ENCODE data around the gene IL15RA. TPM values are rescaled to one million over a fixed set of nuclear protein-coding genes. Genes with fewer than 3 reads are reported as not detected.

IL15RA gene
- total and polyA plus RNA-seq, 10 of the 15 experiments (the other 5 are each of a cell fraction or from before 2014, with no cell fraction given), result 2.0 to 14.8 (median 12.1) TPM

- no peak for TF ChIP-seq ELK1 (IDR thresholded peaks at IDR 0.05; ENCODE audit: low read depth, low read length)
- TF ChIP-seq CBX5 (IDR thresholded peaks at IDR 0.05; ENCODE audit: low read depth), result no peak
- 0 out of 2 replicates have a peak, but pooled peaks have one; percentile 5 for TF ChIP-seq TCF12 (IDR thresholded peaks at IDR 0.05; ENCODE audit: low read depth, low read length)
- TF ChIP-seq RB1 (IDR thresholded peaks at IDR 0.05; ENCODE audit: borderline replicate concordance), result 0 out of 2 replicates have a peak, but pooled peaks have one; percentile 44
- no peak for TF ChIP-seq SPI1 (IDR thresholded peaks at IDR 0.05; ENCODE audit: borderline replicate concordance, insufficient read depth, low read depth, low read length)
- TF ChIP-seq CBX3 (IDR thresholded peaks at IDR 0.05; ENCODE audit: borderline replicate concordance, low read depth), result no peak
- TF ChIP-seq ZNF217 (IDR thresholded peaks at IDR 0.05), result no peak
- TF ChIP-seq CTCF (IDR thresholded peaks at IDR 0.05 in 2 of 3, conservative IDR thresholded peaks at IDR 0.05 in 1 of 3; ENCODE audit: control insufficient read depth in 2 of 3, extremely low read depth in 1 of 3, insufficient read depth in 1 of 3, low read depth in 3 of 3, low read length in 3 of 3), result no peak
- TF ChIP-seq EED (IDR thresholded peaks at IDR 0.05; ENCODE audit: low read depth), result peak; percentile 61
- no peak for TF ChIP-seq BMI1 (IDR thresholded peaks at IDR 0.05; ENCODE audit: borderline replicate concordance)
- TF ChIP-seq E2F8 (IDR thresholded peaks at IDR 0.05; ENCODE audit: low read depth, partially characterized antibody), result no peak
- peak; percentile 60 for TF ChIP-seq MYC (IDR thresholded peaks at IDR 0.05; ENCODE audit: insufficient read depth, insufficient read length, insufficient replicate concordance, low read length, severe bottlenecking)
- no peak for TF ChIP-seq JUNB (IDR thresholded peaks at IDR 0.05)
- TF ChIP-seq SMC3 (IDR thresholded peaks at IDR 0.05; ENCODE audit: borderline replicate concordance, low read length), result no peak
- peak; percentile 84 for TF ChIP-seq GATAD2B (conservative IDR thresholded peaks at IDR 0.05; ENCODE audit: low read depth)
- no peak for TF ChIP-seq FOXK2 (IDR thresholded peaks at IDR 0.05)
- no peak for TF ChIP-seq YY1 (IDR thresholded peaks at IDR 0.05; ENCODE audit: low read depth, low read length)
- no peak for TF ChIP-seq POLR2AphosphoS5 (IDR thresholded peaks at IDR 0.05; ENCODE audit: low read length)
- TF ChIP-seq ATF3 (IDR thresholded peaks at IDR 0.05; ENCODE audit: borderline replicate concordance, extremely low read depth, low read depth, low read length), result no peak
- no peak for TF ChIP-seq SMAD1 (IDR thresholded peaks at IDR 0.05; ENCODE audit: low read depth, partially characterized antibody)
Observed at GRCh38 chr10:5976512-5977470, 552 bp downstream of the IL15RA start (continued).

Measured in GM12878 (cell line).